ENCODE measurements around the gene ZFP14.

DNA sequence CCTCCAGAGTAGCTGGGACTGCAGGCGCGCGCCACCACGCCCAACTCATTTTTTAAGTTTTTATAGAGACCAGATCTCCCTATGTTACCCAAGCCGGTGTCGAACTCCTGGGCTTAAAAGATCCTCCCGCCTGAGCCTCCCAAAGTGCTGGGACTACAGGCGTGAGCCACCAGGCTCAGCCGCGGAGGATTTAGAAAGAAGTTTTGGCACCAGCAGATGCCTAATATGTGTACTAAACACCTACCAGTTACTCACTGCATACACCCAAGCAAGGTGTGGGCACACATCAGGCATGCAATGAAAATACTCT lies 464 bp upstream of the ZFP14 start:
- TF ChIP-seq, protein P1, sequence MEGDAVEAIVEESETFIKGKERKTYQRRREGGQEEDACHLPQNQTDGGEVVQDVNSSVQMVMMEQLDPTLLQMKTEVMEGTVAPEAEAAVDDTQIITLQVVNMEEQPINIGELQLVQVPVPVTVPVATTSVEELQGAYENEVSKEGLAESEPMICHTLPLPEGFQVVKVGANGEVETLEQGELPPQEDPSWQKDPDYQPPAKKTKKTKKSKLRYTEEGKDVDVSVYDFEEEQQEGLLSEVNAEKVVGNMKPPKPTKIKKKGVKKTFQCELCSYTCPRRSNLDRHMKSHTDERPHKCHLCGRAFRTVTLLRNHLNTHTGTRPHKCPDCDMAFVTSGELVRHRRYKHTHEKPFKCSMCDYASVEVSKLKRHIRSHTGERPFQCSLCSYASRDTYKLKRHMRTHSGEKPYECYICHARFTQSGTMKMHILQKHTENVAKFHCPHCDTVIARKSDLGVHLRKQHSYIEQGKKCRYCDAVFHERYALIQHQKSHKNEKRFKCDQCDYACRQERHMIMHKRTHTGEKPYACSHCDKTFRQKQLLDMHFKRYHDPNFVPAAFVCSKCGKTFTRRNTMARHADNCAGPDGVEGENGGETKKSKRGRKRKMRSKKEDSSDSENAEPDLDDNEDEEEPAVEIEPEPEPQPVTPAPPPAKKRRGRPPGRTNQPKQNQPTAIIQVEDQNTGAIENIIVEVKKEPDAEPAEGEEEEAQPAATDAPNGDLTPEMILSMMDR (IDR thresholded peaks at IDR 0.05), result no peak
- TF ChIP-seq POLR2AphosphoS5 (IDR thresholded peaks at IDR 0.05; ENCODE audit: insufficient read depth in 1 of 2, low read depth in 1 of 2), result no peak

Measured in vagina (tissue), 2 donors.